Activated CD8-positive, alpha-beta T cell treated with anti-CD3 and anti-CD28 coated beads for 36 hours (primary cell): ENCODE results near the gene MPZL3. TPM values are rescaled to one million over a fixed set of nuclear protein-coding genes. Genes with fewer than 3 reads are reported as not detected.

Experiments
- ATAC-seq: fragments of 200-7000 bp; cut with Tn5 transposase; one replicate; pipeline ENCODE4 v1.10.0; 2021; ENCODE audit warnings: mild to moderate bottlenecking, moderate library complexity
- CTCF ChIA-PET: fragments of 350-600 bp; sonication (Branson Sonifier 250); formaldehyde crosslinking; loops from one replicate; lab custom pipeline; 2021; ENCODE audit warnings: antibody characterized with exemption; lab: Charles Lee
- POLR2A ChIA-PET: fragments of 350-600 bp; sonication (Branson Sonifier 250); formaldehyde crosslinking; loops from one replicate; lab custom pipeline; 2021; ENCODE audit warnings: antibody characterized with exemption; lab: Charles Lee
- DNase-seq: peaks from one replicate; pipeline ENCODE4 v3.0.0-alpha.2; 2020
- H3K27ac Mint-ChIP-seq: one replicate; pipeline ENCODE4 v1.8.0; 2021; ENCODE audit warnings: mild to moderate bottlenecking, mixed read lengths
- H3K27me3 Mint-ChIP-seq: one replicate; pipeline ENCODE4 v1.8.0; 2021; ENCODE audit warnings: mixed read lengths
- H3K36me3 Mint-ChIP-seq: one replicate; pipeline ENCODE4 v1.8.0; 2021; ENCODE audit warnings: low read depth, mixed read lengths
- H3K4me1 Mint-ChIP-seq: one replicate; pipeline ENCODE4 v1.8.0; 2021; ENCODE audit warnings: low read depth, mixed read lengths
- H3K4me3 Mint-ChIP-seq: one replicate; pipeline ENCODE4 v1.8.0; 2021; ENCODE audit warnings: mild to moderate bottlenecking, moderate library complexity, mixed read lengths
- H3K9me3 Mint-ChIP-seq: one replicate; pipeline ENCODE4 v1.8.0; 2021; ENCODE audit warnings: mixed read lengths
- intact Hi-C: fragments of 100-400 bp; cut with micrococcal nuclease; formaldehyde crosslinking; loops from one replicate; pipeline ENCODE4 v1.10.0; 2022
- total RNA-seq, 2 experiments: library from RNA; stranded (reverse); gene quantifications; one replicate each; pipeline ENCODE4 v1.2.3, GENCODE V29; 2021
- TF ChIP-seq, protein P1 (sequence below): fragments of 200-600 bp; IDR thresholded peaks from one replicate; pipeline ENCODE4 v1.8.0; 2022; ENCODE audit warnings: antibody characterized with exemption, mild to moderate bottlenecking

The MPZL3 gene
- total RNA-seq, 2 experiments from 2014 or later: 51.1 to 51.7 TPM

DNA sequence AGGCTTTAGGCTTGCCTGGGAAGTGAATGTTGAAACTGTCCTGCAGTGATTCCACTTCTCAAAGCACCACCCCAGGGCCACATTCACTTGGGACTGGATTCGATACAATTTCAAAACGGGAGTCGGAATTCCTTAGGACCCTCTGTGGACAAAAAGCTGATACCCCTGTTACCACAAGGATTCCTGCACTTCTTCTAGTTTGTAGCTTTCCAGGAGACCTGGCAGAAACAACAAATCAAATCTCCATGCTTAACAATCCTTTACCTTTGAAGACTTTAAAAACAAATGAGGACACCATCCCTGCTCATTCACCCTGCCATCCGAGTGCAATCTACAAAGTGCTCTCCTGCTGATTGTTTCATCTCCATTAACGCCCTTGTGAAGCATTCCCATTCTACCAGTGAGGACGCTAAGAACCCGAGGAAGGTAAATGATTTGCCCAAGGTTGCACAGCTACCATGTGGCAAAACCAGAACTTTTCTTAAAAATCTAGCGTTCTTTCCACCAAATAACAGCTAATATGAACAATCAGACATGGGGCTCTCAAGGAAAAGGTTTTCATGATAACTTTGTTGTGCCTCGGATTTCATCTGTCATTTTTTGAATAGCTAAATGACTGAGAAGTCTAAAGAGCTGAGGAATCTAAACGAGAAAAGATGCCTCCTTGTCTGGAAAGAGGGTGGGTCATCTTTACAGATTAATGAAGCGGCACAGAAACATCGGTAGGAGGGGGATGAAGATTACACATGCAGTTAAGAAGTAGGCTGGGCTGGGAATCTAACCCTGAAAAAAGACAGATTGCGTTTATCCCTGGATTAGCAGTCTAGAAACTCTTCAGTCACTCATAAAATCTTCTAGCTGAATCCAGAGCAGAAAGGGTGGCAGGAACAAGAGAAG is 12.7 kb upstream of the MPZL3 start:
- H3K27me3 Mint-ChIP-seq: no peaks in the 10 kb centered on the region

DNA sequence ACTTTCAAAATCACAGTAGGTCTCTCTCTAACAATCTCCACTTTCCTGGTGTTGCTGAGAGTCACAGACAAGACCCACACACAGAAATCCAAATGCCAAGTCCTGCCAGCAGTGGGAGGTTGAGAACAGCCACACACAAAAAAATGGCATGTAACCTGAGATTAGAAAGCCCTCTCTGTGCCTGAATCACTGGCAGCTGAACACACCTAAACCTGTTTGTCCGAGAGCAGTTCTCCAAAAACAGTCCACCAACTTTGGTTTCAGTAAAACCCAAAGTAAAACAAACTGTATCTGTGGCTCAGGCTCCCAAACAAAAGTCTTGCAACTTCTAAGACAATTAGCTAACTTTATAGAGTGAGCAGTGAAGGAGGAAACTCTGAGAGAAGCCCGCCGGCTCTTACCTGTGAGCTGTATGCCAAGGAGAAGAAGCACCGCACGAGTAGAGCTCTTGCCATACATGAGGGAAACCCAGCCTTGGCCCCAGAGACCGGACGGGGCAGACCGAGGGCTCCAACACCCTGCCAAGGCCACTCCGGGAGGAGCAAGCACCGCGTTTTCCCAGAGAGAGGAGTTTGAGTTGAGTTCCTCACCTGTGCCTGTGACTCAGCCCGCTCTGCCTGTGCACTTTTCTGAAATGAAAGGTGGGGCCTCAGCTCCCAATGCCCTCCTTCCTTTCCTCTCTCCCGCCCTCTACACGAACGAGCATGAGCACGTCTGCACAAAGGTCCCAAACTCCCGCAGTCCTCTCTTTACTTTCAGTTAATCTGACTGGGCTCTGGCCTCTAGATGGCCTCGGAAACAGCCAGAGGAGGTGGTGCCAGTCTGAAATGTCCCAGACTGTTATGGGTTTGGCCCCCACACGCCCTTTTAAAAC is 11.8 kb upstream of the MPZL3 start, which contains the start of gene MPZL2:
Gene MPZL2, minus strand, starts transcription at position 603 of the 874 bp plus-strand sequence. Its CDS starts 144 bp downstream, at position 459.
- TF ChIP-seq, protein P1, sequence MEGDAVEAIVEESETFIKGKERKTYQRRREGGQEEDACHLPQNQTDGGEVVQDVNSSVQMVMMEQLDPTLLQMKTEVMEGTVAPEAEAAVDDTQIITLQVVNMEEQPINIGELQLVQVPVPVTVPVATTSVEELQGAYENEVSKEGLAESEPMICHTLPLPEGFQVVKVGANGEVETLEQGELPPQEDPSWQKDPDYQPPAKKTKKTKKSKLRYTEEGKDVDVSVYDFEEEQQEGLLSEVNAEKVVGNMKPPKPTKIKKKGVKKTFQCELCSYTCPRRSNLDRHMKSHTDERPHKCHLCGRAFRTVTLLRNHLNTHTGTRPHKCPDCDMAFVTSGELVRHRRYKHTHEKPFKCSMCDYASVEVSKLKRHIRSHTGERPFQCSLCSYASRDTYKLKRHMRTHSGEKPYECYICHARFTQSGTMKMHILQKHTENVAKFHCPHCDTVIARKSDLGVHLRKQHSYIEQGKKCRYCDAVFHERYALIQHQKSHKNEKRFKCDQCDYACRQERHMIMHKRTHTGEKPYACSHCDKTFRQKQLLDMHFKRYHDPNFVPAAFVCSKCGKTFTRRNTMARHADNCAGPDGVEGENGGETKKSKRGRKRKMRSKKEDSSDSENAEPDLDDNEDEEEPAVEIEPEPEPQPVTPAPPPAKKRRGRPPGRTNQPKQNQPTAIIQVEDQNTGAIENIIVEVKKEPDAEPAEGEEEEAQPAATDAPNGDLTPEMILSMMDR: no peak
- POLR2A ChIA-PET: interaction anchor here (0.7 to 2.5 kb wide), 10 partner anchors 11 to 79 kb away, joined by 3 to 9 read pairs (median 4); partner anchors contain the start of genes CD3D, JAML and MPZL3
- Mint-ChIP-seq H3K27ac (peak within 1 kb of the TSS; percentile 77), H3K9me3 (peaks cover 5% of the 10 kb centered on the region), H3K36me3 (peaks cover 42% of the 10 kb centered on the region), H3K4me3 (peak within 1 kb of the TSS; percentile 81), H3K27me3 (no peaks in the 10 kb centered on the region), H3K4me1 (peaks cover 56% of the 10 kb centered on the region)
- ATAC-seq: peak; percentile 79
- CTCF ChIA-PET: interaction anchor here (0.7 to 8.6 kb wide), 20 partner anchors 9 to 113 kb away, joined by 3 to 86 read pairs (median 4); partner anchors contain the start of genes CD3E, JAML and MPZL3
- intact Hi-C loops: no loop called here
- DNase-seq: peak; percentile 57

More for the DNA sequence above, 12.7 kb upstream of the MPZL3 start:
- CTCF ChIA-PET: interaction anchor here (0.7 to 8.6 kb wide), 15 partner anchors 8 to 93 kb away, joined by 3 to 86 read pairs (median 5); partner anchors contain the start of genes CD3E and JAML
- DNase-seq (no peak), ATAC-seq (no peak)
- Mint-ChIP-seq H3K36me3 (peaks cover 33% of the 10 kb centered on the region), H3K9me3 (no peaks in the 10 kb centered on the region), H3K4me1 (peaks cover 49% of the 10 kb centered on the region), H3K27ac (peak overlapping the region; percentile 77), H3K4me3 (peak overlapping the region; percentile 81)
- intact Hi-C loops: no loop called here
- POLR2A ChIA-PET: interaction anchor here (0.6 to 2.5 kb wide), 10 partner anchors 9 to 63 kb away, joined by 3 to 9 read pairs (median 4); partner anchors contain the start of genes JAML and MPZL3
- TF ChIP-seq, protein P1: no peak

DNA sequence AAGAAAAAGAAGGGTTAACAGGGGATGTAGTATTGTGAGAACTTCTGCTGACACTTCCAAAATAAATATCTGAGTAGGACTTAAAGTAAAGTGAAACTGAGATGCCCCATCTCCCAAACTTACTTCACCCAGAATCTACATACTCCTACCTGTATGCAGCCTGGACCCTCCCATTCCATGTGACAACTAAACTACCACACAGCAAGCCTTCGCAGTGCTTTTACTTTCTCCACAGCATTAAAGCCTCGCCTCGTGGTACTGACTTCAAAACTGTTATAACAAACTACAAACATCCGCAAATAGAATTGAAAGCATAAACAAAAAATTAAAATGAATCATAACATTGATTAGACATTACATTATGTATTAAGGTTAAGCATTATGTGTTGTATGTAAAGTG is 10.9 kb upstream of the MPZL3 start:
- POLR2A ChIA-PET: interaction anchor here (1.0 to 1.4 kb wide), 3 partner anchors 24 to 37 kb away, joined by 3 to 5 read pairs (median 3); no protein-coding TSS in a partner anchor

DNA sequence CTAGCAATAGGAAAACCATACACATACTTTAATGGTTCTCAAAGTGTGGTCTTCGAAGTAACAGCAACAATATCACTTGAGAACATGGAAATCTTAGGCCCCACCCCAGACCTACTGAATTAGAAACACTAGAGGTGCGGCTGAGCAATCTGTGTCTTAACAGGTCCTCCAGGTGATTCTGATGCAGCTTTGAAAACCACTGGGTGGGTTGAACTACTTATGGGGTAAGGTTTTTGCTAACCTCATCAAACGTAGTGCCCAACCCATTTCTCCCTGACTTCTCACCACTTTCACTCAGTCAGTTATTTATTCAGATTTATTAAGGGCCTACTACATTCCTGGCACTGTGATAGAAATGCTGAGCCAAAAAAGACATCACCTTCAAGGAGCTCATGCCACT is 8.2 kb upstream of the MPZL3 start:
- intact Hi-C loops: no loop called here
- Mint-ChIP-seq H3K27me3 (no peaks in the 10 kb centered on the region), H3K27ac (no peak overlapping the region), H3K9me3 (peaks cover 10% of the 10 kb centered on the region), H3K4me1 (peaks cover 69% of the 10 kb centered on the region), H3K36me3 (peaks cover 67% of the 10 kb centered on the region), H3K4me3 (no peak overlapping the region)
- peak; percentile 55 for DNase-seq
- ATAC-seq: peak; percentile 65
- ChIA-PET CTCF (interaction anchor here (1.1 to 8.6 kb wide), 17 partner anchors 9 to 91 kb away, joined by 3 to 86 read pairs (median 5); partner anchors contain the start of genes CD3E and MPZL3), POLR2A (interaction anchor here (0.9 to 3.1 kb wide), 6 partner anchors 8 to 54 kb away, joined by 3 to 15 read pairs (median 4); partner anchors contain the start of genes CD3E, JAML and MPZL3)
- TF ChIP-seq, protein P1: no peak

More for the DNA sequence above, 10.9 kb upstream of the MPZL3 start:
- peaks cover 64% of the 10 kb centered on the region for H3K4me1 Mint-ChIP-seq
- H3K36me3 Mint-ChIP-seq: peaks cover 50% of the 10 kb centered on the region
- no peaks in the 10 kb centered on the region for H3K27me3 Mint-ChIP-seq
- H3K4me3 Mint-ChIP-seq: peak overlapping the region; percentile 81
- TF ChIP-seq, protein P1: no peak
- H3K27ac Mint-ChIP-seq: peak overlapping the region; percentile 77
- DNase-seq: no peak
- intact Hi-C loops: no loop called here
- CTCF ChIA-PET: interaction anchor here (1.3 to 8.6 kb wide), 9 partner anchors 8 to 110 kb away, joined by 3 to 86 read pairs (median 4); partner anchors contain the start of gene CD3E
- ATAC-seq: no peak
- H3K9me3 Mint-ChIP-seq: peaks cover 10% of the 10 kb centered on the region
